ENCODE data around the gene CAMK1D. TPM values are rescaled to one million over a fixed set of nuclear protein-coding genes. Genes with fewer than 3 reads are reported as not detected.

The CAMK1D gene
- total RNA-seq, 1 donor from 2014 or later = 6.5 TPM

DNA sequence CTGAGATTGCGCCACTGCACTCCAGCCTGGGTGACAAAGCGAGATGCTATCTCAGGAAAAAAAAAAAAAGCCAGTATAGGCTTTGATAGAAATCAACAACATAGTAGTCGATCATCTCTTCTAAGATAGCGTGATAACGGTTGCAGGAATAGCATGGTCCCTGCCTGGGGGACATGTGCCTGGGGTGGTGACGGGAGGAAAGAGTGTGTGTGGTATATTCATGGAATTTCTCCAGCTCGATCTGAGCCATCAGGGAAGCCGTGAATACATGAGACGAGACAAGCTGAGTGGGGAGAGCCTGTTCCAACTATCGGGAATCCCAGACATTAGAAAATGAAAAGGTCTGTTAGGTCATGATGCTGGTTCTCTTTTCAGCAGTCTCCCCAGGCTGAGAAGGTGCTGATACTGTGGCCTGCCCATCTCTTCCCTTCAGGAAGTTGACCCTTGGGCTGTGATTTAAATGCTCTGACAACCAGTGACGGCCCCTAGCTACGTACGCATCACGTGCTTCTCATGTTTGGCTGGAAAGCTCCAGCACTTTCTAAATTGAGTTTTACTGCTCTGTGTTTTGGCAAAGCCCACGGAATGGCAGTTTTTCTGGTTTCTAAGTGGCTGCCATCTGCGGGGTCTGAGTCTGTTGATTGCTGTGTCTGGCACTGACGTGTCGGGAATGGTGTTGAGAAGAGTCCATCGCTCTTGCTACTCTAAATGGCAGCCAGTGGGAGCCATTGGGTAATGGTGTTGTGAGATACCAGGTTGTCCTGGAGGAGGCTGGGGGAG lies 422.8 kb downstream of the CAMK1D start:
- no peak for DNase-seq (ENCODE audit: low read depth, low spot score)
- H3K36me3 Mint-ChIP-seq (ENCODE audit: low read depth) = peaks cover 11% of the 10 kb centered on the region
- TF ChIP-seq, protein P1, sequence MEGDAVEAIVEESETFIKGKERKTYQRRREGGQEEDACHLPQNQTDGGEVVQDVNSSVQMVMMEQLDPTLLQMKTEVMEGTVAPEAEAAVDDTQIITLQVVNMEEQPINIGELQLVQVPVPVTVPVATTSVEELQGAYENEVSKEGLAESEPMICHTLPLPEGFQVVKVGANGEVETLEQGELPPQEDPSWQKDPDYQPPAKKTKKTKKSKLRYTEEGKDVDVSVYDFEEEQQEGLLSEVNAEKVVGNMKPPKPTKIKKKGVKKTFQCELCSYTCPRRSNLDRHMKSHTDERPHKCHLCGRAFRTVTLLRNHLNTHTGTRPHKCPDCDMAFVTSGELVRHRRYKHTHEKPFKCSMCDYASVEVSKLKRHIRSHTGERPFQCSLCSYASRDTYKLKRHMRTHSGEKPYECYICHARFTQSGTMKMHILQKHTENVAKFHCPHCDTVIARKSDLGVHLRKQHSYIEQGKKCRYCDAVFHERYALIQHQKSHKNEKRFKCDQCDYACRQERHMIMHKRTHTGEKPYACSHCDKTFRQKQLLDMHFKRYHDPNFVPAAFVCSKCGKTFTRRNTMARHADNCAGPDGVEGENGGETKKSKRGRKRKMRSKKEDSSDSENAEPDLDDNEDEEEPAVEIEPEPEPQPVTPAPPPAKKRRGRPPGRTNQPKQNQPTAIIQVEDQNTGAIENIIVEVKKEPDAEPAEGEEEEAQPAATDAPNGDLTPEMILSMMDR (conservative IDR thresholded peaks at IDR 0.05) = no peak
- H3K4me1 Mint-ChIP-seq = peaks cover 32% of the 10 kb centered on the region
- no peaks in the 10 kb centered on the region for H3K27me3 Mint-ChIP-seq (ENCODE audit: low read depth)
- H3K4me3 Mint-ChIP-seq = no peak overlapping the region
- no peaks in the 10 kb centered on the region for H3K9me3 Mint-ChIP-seq
- H3K27ac Mint-ChIP-seq (ENCODE audit: unreplicated experiment) = no peak overlapping the region

DNA sequence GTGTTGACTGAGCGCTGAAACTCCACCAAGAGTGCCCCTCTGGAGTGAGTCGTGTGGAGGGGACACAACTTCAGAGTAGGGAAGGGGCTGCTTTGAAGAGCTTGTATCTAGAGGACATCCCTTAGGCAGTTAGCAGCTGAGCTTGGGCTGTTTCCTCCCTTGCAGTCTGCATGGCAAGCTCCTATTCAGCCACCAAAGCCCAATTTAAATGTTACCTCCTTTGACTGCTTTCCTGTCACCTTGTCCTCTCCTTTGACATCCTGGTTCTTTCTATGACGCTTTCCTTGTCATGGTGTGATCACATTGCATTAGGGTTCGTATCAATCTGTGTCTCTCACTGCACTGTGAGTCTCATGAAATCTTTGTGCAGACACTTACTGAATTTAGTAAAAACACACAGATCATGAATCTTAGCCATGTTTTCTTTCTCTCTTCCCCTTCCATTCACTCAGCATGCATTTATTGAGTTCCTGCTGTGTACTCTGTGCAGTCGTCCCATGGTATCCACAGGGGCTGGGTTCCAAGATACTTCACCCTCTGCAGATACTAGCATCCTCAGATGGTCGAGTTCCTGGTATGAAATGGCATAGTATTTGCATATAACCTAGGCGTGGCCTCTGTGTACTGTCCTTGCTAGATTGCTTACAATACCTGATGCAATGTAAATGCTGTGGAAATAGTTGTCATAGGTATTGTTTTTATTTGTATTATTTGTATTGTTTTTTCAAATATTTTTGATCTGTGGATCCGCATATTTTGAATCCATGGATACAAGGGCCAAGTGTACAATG lies 423.6 kb downstream of the CAMK1D start:
- no peak for DNase-seq (ENCODE audit: low read depth, low spot score)
- Mint-ChIP-seq H3K27ac (ENCODE audit: unreplicated experiment) (no peak overlapping the region), H3K27me3 (ENCODE audit: low read depth) (no peaks in the 10 kb centered on the region), H3K36me3 (ENCODE audit: low read depth) (peaks cover 11% of the 10 kb centered on the region), H3K9me3 (no peaks in the 10 kb centered on the region), H3K4me1 (peaks cover 27% of the 10 kb centered on the region), H3K4me3 (no peak overlapping the region)
- TF ChIP-seq, protein P1 (conservative IDR thresholded peaks at IDR 0.05) = no peak

DNA sequence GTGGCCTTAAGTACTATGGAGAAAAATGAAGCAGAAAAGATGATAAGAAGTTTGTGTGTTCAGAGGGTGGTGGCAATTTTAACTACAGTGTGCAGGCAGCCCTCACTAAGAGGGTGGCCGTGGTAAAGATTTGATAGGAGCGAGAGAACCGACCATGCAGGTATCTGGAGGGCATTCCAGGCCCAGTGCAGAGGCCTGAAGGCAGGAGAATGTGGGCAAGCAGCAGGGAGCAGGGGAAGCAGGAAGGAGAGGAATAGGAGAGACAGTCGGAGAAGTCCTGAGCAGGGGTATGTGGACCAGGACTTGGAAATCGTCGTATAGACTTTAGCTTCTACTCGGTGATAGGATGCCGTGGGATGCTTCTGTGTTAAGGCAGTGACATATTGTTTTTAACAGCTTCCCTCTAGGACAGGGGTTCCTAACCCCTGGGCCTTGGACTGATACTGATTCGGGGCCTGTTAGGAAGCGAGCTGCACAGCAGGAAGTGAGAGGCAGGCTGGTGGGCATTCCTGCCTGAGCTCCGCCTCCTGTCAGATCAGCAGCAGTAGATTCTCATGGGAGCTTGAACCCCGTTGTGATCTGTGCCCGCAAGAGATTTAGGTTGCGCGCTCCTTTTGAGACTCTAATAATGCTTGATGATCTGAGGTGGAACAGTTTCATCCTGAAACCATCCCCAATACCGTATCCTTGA lies 425.0 kb downstream of the CAMK1D start:
- TF ChIP-seq, protein P1 (conservative IDR thresholded peaks at IDR 0.05) = no peak
- Mint-ChIP-seq H3K9me3 (no peaks in the 10 kb centered on the region), H3K4me3 (no peak overlapping the region), H3K27ac (ENCODE audit: unreplicated experiment) (no peak overlapping the region), H3K4me1 (peaks cover 13% of the 10 kb centered on the region), H3K36me3 (ENCODE audit: low read depth) (peaks cover 11% of the 10 kb centered on the region), H3K27me3 (ENCODE audit: low read depth) (no peaks in the 10 kb centered on the region)
- DNase-seq (ENCODE audit: low read depth, low spot score) = no peak

DNA sequence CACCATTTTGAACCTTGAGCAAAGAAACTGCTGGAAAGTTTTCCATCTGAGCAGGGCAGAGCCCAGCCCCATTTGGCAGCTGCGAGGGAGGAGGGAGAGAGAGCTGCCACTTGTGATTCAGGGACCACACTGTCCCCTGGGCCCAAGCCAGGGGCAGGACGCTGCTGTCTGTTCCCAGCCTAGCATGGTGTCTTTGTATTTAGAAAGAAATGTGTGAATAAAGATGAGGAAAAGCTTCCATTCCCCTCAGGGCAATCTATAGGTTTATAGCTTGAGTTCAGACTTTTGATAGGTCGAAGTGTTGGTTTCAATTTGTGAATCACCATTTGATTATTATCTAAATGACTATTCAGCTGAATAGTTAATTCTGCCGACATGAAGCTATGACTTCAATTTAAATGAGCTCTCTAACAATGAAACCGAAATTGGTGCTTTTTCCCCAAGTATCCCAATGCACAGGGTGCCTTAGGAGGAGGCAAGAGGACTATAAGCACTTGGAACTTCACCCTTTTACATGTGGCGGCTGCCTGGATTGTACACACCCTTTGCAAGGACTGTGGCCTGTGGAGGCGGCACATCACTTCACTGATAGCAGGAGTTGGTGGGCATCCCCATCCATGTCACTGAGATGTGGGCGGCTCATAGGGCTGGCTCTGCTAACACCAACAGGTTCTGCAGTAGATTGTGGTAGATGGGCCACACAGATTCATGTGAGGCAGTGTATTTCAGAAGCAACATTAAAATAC lies 428.7 kb downstream of the CAMK1D start:
- H3K4me3 Mint-ChIP-seq = no peak overlapping the region
- no peaks in the 10 kb centered on the region for H3K9me3 Mint-ChIP-seq
- no peak overlapping the region for H3K27ac Mint-ChIP-seq (ENCODE audit: unreplicated experiment)
- H3K36me3 Mint-ChIP-seq (ENCODE audit: low read depth) = peaks cover 5% of the 10 kb centered on the region
- TF ChIP-seq, protein P1 (conservative IDR thresholded peaks at IDR 0.05) = no peak
- H3K4me1 Mint-ChIP-seq = peaks cover 15% of the 10 kb centered on the region
- DNase-seq (ENCODE audit: low read depth, low spot score) = no peak
- H3K27me3 Mint-ChIP-seq (ENCODE audit: low read depth) = no peaks in the 10 kb centered on the region

Measured in neural crest cell (in vitro differentiated cells).